Astrocyte of the cerebellum (primary cell): Measurements from ENCODE around the gene DPH7.
A peak's percentile ranks its signal among the peaks of the same experiment; 100 is the strongest.
"Not testable (repeated sequence)": the region's sequence is repeated elsewhere in the genome, so short reads cannot be mapped to it uniquely, and the experiment has no call there.

Experiments used
- DNase-seq: peaks from one replicate; pipeline ENCODE4 v3.0.0-alpha.2; 2011; ENCODE audit warnings: low read depth
- H3K4me3 ChIP-seq: 2 replicates; pipeline ENCODE4 v1.5.1; 2011; ENCODE audit warnings: mild to moderate bottlenecking, low read depth, low read length, moderate library complexity
- in situ Hi-C: cut with HindIII; loops from 2 replicates; pipeline ENCODE4 v1.10.0; 2017; ENCODE audit warnings: low sequenced_read_pairs
- TF ChIP-seq, protein P1 (sequence below): IDR thresholded peaks from 2 replicates; pipeline ENCODE4 v1.5.1; 2012; ENCODE audit warnings: low read length, low read depth, moderate library complexity, mild to moderate bottlenecking; ENCODE audit errors: missing control alignments

DPH7 gene

DNA sequence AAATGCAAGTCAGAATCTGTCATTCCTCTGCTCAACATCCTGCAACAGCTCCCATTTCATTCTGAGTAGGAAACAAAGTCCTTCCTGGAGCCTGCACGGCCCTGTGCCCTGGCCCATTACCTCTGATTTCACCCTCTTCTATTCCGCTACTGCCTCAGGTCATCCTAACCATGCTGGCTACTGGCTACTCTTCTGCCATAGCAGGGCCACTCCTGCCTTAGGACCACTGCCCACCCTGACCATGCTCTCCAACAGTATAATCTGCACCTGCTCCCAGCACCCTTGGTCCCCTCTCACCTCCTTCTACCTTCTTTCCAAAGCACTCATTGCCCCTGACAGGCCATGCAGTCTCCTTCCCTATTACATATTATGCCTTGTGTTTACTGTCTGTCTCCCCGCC lies 8.2 kb downstream of the DPH7 start:
- TF ChIP-seq, protein P1, sequence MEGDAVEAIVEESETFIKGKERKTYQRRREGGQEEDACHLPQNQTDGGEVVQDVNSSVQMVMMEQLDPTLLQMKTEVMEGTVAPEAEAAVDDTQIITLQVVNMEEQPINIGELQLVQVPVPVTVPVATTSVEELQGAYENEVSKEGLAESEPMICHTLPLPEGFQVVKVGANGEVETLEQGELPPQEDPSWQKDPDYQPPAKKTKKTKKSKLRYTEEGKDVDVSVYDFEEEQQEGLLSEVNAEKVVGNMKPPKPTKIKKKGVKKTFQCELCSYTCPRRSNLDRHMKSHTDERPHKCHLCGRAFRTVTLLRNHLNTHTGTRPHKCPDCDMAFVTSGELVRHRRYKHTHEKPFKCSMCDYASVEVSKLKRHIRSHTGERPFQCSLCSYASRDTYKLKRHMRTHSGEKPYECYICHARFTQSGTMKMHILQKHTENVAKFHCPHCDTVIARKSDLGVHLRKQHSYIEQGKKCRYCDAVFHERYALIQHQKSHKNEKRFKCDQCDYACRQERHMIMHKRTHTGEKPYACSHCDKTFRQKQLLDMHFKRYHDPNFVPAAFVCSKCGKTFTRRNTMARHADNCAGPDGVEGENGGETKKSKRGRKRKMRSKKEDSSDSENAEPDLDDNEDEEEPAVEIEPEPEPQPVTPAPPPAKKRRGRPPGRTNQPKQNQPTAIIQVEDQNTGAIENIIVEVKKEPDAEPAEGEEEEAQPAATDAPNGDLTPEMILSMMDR, result no peak
- in situ Hi-C loops, result no loop called here
- no peak overlapping the region for H3K4me3 ChIP-seq
- DNase-seq, result no peak

DNA sequence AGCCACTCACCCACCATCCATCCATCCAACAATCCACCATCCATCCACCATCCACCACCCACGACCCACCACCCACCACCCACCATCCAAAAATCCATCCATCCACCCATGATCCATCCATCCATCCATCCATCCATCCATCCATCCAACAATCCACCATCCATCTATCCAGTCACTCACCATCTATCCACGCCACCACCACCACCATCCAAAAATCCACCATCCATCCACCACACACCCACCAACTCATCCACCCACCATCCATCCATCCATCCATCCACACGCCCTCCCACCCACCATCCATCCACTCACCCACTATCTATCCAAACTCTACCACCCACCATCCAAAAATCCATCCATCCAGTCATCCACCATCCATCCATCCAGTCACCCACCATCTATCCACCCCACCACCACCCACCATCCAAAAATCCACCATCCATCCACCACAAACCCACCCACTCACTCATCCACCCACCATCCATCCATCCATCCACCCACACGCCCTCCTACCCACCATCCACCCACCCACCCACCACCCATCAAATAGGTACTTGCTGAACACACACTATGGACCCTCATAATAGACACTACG lies 9.0 kb downstream of the DPH7 start:
- DNase-seq, result no peak
- TF ChIP-seq, protein P1, result no peak
- in situ Hi-C loops, result no loop called here
- H3K4me3 ChIP-seq, result no peak overlapping the region

DNA sequence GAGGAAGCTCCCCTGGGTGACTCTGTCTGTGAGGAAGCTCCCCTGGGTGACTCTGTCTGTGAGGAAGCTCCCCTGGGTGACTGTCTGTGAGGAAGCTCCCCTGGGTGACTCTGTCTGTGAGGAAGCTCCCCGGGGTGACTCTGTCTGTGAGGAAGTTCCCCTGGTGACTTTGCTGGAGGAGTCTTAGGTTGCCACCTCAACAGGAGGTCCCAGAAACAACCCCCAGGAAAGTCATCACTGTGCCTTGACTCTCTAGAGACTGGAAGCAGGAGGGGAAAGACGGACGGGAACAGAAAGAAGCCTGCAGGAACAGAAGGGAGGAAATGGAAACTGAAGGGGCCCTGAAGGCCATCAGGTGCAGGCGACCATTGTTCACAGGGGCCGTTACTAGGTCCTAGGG lies 10.3 kb downstream of the DPH7 start:
- DNase-seq, in situ Hi-C loops, H3K4me3 ChIP-seq: not testable (repeated sequence)

DNA sequence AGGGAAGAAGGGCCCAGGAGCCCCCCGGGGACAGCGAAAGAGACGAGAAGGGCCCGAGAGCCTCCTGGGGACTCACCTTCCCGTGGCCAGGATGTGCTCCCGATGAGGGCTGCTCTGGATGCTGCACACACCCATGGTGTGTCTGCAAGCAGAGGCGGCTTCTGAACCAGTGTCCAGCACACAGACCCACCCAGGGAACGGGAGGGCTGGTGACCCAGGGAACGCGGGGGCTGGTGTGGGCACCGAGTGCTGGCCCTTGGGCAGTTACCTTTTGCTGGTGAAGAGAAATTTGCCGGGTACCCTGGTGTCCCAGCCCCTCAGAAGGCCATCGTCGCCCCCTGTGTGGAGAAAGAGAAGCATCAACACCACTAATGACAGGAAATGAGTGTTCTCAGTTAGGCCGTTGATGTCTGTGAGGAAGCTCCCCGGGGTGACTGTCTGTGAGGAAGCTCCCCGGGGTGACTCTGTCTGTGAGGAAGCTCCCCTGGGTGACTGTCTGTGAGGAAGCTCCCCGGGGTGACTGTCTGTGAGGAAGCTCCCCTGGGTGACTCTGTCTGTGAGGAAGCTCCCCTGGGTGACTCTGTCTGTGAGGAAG lies 13.8 kb downstream of the DPH7 start:
- in situ Hi-C loops, result no loop called here
- no peak overlapping the region for H3K4me3 ChIP-seq
- DNase-seq, result no peak
- TF ChIP-seq, protein P1, result no peak

DNA sequence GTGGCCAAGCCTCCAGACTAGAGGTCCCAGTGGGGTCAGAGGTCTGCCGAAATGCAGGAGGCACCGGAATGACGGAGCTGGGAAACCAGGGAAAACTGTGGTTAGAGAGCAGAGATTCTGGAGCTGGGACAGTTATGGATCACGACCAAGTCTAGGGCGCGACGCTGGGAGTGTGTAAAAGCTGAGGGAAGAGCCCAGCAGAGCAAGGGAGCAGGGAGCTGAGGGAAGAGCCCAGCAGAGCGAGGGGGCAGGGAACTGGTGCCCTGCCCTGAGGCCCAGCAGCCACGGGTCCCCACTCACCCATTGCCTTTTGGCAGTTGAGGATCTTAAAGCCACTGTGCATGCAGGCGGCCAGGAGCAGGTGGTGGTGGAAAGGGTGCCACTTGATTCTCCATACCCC lies 14.6 kb downstream of the DPH7 start:
- TF ChIP-seq, protein P1, result no peak
- no peak overlapping the region for H3K4me3 ChIP-seq
- no peak for DNase-seq
- in situ Hi-C loops, result no loop called here

DNA sequence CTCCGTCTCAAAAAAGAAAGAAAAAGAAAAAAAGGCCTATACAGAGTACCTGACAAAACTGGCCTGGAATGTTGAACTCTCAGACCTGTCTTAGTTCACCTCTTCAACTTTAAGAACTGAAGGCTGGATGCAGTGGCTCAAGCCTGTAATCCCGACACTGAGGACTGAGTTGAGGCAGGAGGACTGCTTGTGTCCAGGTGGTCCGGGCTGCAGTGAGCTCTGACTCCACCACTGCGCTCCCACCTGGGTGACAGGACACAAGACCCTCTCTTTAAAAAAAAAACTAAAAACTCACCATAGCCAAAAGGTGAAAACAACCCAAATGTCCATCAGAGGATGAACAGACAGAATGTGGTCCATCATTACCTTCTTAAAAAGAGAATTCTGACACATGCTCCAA lies 20.6 kb downstream of the DPH7 start:
- in situ Hi-C loops, result no loop called here
- TF ChIP-seq, protein P1, result no peak

DNA sequence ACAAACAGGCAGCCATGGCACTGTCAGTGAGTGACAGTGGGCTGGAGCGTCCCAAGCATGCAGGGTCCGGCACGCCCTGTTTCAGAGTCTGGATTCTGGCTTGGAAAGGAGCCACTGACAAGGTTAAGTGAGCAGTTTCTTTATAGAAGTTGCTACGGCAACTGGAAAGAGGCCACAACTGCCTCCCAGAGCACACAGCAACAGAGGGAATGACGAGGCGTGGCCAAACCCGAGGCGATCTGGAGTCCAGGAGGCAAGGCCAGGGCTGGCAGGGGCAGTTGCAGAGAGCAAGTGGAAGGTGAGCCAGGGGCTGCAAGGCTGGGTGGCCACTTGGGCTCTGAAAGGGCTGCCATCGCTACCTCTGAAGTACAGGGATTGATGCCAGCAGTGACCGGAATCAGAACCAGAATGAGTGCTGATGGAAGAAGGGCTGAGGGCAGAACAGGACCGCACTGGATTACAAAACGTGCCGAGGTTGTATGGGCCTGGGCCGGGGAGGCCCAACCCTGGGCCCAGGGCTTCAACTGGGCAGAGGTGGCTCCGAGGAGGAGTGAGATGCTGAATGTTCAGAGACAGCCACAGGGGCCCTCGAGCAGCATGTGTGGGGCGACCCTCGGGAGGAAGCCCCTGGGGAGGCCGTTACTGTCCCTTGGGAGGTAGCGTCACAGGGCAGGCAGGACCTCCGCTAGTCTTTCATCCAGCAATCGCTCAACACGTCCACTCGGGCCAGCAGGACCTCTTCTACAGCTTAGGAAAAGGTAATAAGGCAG lies 22.5 kb downstream of the DPH7 start:
- TF ChIP-seq, protein P1, result no peak
- in situ Hi-C loops, result no loop called here
- peak; percentile 27 for DNase-seq
- no peak overlapping the region for H3K4me3 ChIP-seq

More for the DNA sequence above, 20.6 kb downstream of the DPH7 start:
- no peak overlapping the region for H3K4me3 ChIP-seq
- DNase-seq, result no peak
